ENCODE measurements around the gene ATRIP.

ATRIP gene

DNA sequence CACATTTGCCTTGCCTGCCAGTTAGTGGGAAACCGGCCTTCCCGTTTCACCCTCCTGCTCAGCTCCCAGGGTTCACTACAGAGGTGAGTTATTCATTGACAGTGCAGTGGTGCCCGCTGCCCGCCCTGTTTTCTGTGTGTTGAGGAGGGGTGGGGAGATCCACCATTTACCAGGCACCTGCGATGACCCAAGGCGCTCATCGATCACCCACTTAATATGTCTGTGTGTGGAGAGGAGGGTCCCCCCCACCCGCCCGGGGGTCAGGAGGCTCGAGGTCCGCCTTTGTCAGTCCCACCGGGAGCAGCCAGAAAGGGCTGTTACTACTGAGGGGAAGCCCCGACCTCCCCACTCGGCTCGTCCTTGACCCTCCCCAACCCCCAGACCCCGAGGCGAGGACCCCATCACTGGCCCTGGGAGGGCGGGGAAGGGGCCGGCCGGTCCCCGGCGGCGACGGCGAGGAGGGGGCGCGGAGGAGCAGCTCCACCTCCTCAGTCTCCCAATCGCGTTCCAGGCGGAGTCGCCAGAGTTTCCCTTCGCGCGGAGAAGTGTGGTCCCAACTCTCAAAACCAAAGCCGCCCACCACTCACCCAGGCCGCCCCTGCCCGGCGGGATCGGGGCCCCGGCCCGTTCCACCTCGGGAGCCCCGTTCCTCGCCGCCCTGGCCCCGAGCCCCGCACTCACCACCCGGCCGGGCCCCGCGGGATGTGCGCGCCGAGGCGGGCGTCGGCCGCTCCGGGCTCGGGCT is 17.8 kb upstream of the ATRIP start:
- peak overlapping the region; percentile 99 for H3K27ac ChIP-seq
- no peak for DNase-seq (ENCODE audit: low spot score)
- CTCF ChIA-PET = no interaction called here
- POLR2A ChIA-PET (ENCODE audit: low non-redundant PET) = interaction anchor here (0.6 kb wide), 1 partner anchor 10 kb away, joined by 3 read pairs; no protein-coding TSS in a partner anchor
- TF ChIP-seq, protein P1, sequence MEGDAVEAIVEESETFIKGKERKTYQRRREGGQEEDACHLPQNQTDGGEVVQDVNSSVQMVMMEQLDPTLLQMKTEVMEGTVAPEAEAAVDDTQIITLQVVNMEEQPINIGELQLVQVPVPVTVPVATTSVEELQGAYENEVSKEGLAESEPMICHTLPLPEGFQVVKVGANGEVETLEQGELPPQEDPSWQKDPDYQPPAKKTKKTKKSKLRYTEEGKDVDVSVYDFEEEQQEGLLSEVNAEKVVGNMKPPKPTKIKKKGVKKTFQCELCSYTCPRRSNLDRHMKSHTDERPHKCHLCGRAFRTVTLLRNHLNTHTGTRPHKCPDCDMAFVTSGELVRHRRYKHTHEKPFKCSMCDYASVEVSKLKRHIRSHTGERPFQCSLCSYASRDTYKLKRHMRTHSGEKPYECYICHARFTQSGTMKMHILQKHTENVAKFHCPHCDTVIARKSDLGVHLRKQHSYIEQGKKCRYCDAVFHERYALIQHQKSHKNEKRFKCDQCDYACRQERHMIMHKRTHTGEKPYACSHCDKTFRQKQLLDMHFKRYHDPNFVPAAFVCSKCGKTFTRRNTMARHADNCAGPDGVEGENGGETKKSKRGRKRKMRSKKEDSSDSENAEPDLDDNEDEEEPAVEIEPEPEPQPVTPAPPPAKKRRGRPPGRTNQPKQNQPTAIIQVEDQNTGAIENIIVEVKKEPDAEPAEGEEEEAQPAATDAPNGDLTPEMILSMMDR (conservative IDR thresholded peaks at IDR 0.05; ENCODE audit: low read depth) = no peak

DNA sequence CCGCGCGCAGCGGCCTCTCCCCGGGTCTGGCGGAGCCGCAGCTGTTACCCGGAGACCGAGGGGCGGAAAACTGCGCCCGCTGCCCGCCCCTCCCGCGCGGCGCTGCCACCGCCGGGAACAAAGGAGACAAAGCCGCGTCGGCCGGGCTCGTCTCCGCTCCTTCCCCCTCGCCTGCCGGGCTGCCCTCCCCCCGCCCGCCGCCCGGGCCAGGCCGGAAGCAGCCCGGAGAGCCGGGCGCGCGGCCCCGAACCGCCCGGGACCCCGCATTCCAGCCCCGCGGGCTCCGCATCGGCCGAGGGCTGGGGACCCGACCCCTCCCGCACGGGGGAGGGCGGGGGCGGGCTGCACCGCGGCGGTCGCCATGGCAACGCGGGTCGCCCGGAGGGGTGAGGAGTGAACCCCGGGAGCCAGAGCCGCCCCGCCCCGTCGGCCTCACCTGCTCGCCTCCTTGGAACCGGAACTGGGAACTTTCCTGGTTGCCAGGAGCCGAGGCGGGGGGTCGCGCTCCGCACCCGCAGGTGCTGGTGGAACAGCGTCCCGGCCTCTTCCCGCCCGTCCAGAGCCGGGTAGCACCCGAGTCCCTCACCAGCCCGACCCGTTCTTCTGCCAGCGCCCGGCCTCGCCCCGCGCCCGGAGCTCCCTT is 17.1 kb upstream of the ATRIP start:
- H3K27ac ChIP-seq = peak overlapping the region; percentile 99
- DNase-seq (ENCODE audit: low spot score) = peak; percentile 67
- TF ChIP-seq, protein P1 (conservative IDR thresholded peaks at IDR 0.05; ENCODE audit: low read depth) = no peak
- ChIA-PET POLR2A (ENCODE audit: low non-redundant PET) (no interaction called here), CTCF (no interaction called here)

GRCh38 chr3:48429960-48430707 is 16.4 kb upstream of the ATRIP start, which contains the start of gene PLXNB1:
Gene PLXNB1 (minus strand): TSS chr3:48430086. CDS start chr3:48424611, 5,475 bp downstream.
- ChIA-PET CTCF (no interaction called here), POLR2A (ENCODE audit: low non-redundant PET) (interaction anchor here (0.6 kb wide), 1 partner anchor 16 kb away, joined by 3 read pairs; no protein-coding TSS in a partner anchor)
- TF ChIP-seq, protein P1 (conservative IDR thresholded peaks at IDR 0.05; ENCODE audit: low read depth) = no peak
- peak within 1 kb of the TSS; percentile 99 for H3K27ac ChIP-seq
- DNase-seq (ENCODE audit: low spot score) = peak; percentile 83

- POLR2A ChIA-PET (ENCODE audit: low non-redundant PET) = interaction anchor here (0.6 kb wide), 1 partner anchor 15 kb away, joined by 3 read pairs; no protein-coding TSS in a partner anchor
- TF ChIP-seq, protein P1 (conservative IDR thresholded peaks at IDR 0.05; ENCODE audit: low read depth) = no peak
- DNase-seq (ENCODE audit: low spot score) = no peak
- peak overlapping the region; percentile 99 for H3K27ac ChIP-seq
- CTCF ChIA-PET = no interaction called here
These were observed 15.8 kb upstream of the ATRIP start for GRCh38 chr3:48430708-48431101.

DNA sequence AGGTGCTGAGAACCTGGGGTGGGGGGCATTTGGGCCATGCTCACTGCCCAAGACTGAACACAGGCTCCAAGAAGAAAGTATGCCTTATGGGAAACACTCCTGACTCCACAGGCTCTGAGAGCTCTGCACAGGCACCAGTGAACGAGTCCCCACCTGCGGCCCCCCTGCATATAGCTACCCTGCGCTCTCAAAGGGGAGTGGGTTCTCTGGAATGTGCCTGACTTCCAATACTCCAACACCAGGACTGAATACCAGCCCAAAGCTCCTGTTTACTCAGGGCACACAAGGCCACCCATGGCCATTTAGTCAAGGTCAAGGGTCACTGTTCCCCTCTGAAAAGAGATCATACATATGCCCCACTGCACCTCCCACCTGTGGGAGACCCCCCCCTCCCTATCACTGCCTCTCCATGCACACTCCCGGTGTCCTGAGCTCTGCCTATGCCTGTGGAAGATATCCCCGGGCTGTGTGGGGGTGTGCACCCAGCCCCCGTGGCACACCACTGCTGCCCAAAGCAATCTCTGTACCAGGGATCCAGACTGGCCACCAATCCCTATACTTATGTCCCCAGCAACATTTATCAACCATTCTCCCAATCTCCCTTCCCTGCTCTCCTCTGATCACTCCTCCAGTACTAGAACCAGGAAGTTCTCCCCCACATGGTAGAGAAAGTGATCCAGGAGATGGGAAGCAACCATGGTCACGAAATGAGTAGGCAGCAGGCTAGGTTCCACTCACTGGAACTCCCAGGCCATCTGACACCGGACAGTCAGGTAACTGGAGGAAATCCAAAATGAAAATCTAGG is 15.1 kb upstream of the ATRIP start:
- DNase-seq (ENCODE audit: low spot score) = no peak
- ChIA-PET CTCF (interaction anchor here (1.8 kb wide), 1 partner anchor 30 kb away, joined by 12 read pairs; no protein-coding TSS in a partner anchor), POLR2A (ENCODE audit: low non-redundant PET) (no interaction called here)
- peak overlapping the region; percentile 99 for H3K27ac ChIP-seq
- TF ChIP-seq, protein P1 (conservative IDR thresholded peaks at IDR 0.05; ENCODE audit: low read depth) = no peak
